HL-60 (cell line): ENCODE measurements around the gene EXOSC3.

Source experiments
- DNase-seq, 2 experiments: peaks; one replicate each; pipeline ENCODE4 v3.0.0-alpha.2; 2010 to 2020; ENCODE audit warnings: low read depth in 1 of 2, low spot score in 1 of 2
- H3K27ac ChIP-seq: fragments of 250-450 bp; sonication (Bioruptor Pico); replicated peaks from 2 replicates; pipeline ENCODE4 v1.5.1; 2020; ENCODE audit warnings: mild to moderate bottlenecking, moderate library complexity
- H3K27me3 ChIP-seq: fragments of 250-450 bp; sonication (Bioruptor Pico); 2 replicates; pipeline ENCODE4 v1.5.1; 2021; ENCODE audit warnings: mild to moderate bottlenecking, moderate library complexity; ENCODE audit not compliant: insufficient read depth, poor library complexity, severe bottlenecking
- H3K4me3 ChIP-seq: replicated peaks from 2 replicates; pipeline ENCODE4 v1.5.1; 2011; ENCODE audit warnings: mild to moderate bottlenecking, control low read depth, low read length; ENCODE audit not compliant: insufficient read depth
- GABPA ChIP-seq: IDR thresholded peaks from 2 replicates; pipeline ENCODE4 v1.6.1; 2012; ENCODE audit warnings: low read depth
- POLR2AphosphoS5 ChIP-seq: IDR thresholded peaks from 2 replicates; pipeline ENCODE4 v1.6.1; 2012; ENCODE audit warnings: low read depth
- REST ChIP-seq: IDR thresholded peaks from 2 replicates; pipeline ENCODE4 v1.6.1; 2012; ENCODE audit warnings: low read depth; ENCODE audit not compliant: insufficient replicate concordance
- SPI1 ChIP-seq: IDR thresholded peaks from 2 replicates; pipeline ENCODE4 v1.6.1; 2012; ENCODE audit warnings: low read depth, mild to moderate bottlenecking, borderline replicate concordance
- TF ChIP-seq, protein P1 (sequence below): IDR thresholded peaks from one replicate; pipeline ENCODE4 v1.5.1; 2011; ENCODE audit warnings: low read length, control low read depth, inconsistent platforms; ENCODE audit not compliant: insufficient read depth

Gene EXOSC3

GRCh38 chr9:37798677-37799076, 13.8 kb upstream of the EXOSC3 start:
- TF ChIP-seq SPI1 (no peak), GABPA (no peak), POLR2AphosphoS5 (no peak), REST (no peak)
- TF ChIP-seq, protein P1, sequence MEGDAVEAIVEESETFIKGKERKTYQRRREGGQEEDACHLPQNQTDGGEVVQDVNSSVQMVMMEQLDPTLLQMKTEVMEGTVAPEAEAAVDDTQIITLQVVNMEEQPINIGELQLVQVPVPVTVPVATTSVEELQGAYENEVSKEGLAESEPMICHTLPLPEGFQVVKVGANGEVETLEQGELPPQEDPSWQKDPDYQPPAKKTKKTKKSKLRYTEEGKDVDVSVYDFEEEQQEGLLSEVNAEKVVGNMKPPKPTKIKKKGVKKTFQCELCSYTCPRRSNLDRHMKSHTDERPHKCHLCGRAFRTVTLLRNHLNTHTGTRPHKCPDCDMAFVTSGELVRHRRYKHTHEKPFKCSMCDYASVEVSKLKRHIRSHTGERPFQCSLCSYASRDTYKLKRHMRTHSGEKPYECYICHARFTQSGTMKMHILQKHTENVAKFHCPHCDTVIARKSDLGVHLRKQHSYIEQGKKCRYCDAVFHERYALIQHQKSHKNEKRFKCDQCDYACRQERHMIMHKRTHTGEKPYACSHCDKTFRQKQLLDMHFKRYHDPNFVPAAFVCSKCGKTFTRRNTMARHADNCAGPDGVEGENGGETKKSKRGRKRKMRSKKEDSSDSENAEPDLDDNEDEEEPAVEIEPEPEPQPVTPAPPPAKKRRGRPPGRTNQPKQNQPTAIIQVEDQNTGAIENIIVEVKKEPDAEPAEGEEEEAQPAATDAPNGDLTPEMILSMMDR: no peak
- Histone ChIP-seq H3K4me3 (no peak overlapping the region), H3K27me3 (no peaks in the 10 kb centered on the region), H3K27ac (no peak overlapping the region)
- no peak for DNase-seq

DNA sequence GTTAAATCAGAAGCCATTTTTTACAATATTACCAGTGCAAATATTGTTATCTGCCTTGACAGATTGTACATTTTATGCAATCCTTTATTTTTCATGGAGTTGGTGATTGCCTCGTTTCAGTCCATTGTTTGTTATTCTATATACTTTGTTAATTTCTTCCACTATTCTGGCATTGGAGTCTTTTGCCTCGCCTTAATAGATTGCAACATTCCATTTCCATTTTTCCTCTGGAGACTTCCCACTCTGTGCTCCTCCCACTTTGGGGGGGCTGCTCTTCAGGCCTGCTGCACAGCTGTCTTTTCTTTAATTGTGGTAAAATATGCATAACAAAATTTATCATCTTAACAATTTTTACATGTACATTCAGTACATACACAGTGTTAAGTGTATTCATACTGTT, 11.4 kb upstream of the EXOSC3 start:
- TF ChIP-seq, protein P1: no peak
- TF ChIP-seq SPI1 (0 out of 2 replicates have a peak, but pooled peaks have one; percentile 3), REST (no peak), POLR2AphosphoS5 (no peak), GABPA (no peak)

DNA sequence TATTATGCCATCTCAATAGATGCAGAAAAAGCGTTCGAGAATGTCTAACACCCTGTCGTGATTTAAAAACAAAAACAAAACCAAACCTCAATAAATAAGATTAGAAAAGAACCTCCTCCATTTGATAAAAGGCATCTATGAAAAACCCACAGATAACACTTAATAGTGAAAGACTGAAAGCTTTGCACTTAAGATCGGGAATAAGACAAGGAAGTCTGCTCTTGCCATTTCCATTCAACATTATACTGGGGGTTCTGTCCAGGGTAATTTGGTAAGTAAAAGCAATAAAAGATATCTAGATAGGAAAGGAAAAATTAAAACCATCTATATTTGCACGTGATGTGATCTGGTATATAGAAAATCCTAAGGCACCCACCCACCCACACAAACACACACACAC, 7.3 kb upstream of the EXOSC3 start:
- Histone ChIP-seq H3K27me3 (no peaks in the 10 kb centered on the region), H3K4me3 (no peak overlapping the region), H3K27ac (no peak overlapping the region)
- no peak for DNase-seq
- TF ChIP-seq POLR2AphosphoS5 (no peak), REST (no peak), SPI1 (no peak), GABPA (no peak)

More for the DNA sequence above, 11.4 kb upstream of the EXOSC3 start:
- no peak overlapping the region for H3K4me3 ChIP-seq
- DNase-seq: peak; percentile 18 to 34
- H3K27me3 ChIP-seq: no peaks in the 10 kb centered on the region
- H3K27ac ChIP-seq: peak overlapping the region; percentile 54
